Measurements from ENCODE around the gene KLC3. TPM values are rescaled to one million over a fixed set of nuclear protein-coding genes. Genes with fewer than 3 reads are reported as not detected.
A peak's percentile ranks its signal among the peaks of the same experiment; 100 is the strongest.

The KLC3 gene
- total and polyA plus RNA-seq, 2 of the 8 experiments (the other 6 are each of a cell fraction or from before 2014, with no cell fraction given), result 1.3 to 2.8 TPM

GRCh38 chr19:45311621-45312020 lies 28.9 kb upstream of the KLC3 start:
- Histone ChIP-seq H3K9me3 (ENCODE audit: insufficient read depth in 2 of 2, low read depth in 1 of 2, low read length in 1 of 2) (no peaks in the 10 kb centered on the region), H3K9ac (replicated peaks in 1 of 4; ENCODE audit: extremely low read depth in 1 of 4, low read depth in 3 of 4, low read length in 3 of 4) (no peak overlapping the region), H3K27ac (ENCODE audit: low read depth, low read length) (no peak overlapping the region), H3K79me1 (ENCODE audit: low read depth, low read length) (no peaks in the 10 kb centered on the region), H2AK5ac (ENCODE audit: low read depth, low read length) (no peak overlapping the region), H3K4me2 (ENCODE audit: insufficient read depth in 1 of 2, low read depth in 2 of 2, low read length in 2 of 2) (no peak overlapping the region), H4K5ac (ENCODE audit: insufficient read length, low read depth, low read length) (no peak overlapping the region), H3K27me3 (replicated peaks in 1 of 4; ENCODE audit: control insufficient read depth in 3 of 4, extremely low read depth in 1 of 4, insufficient read depth in 3 of 4, low read length in 3 of 4) (peaks cover 0 to 17% (median 4%) of the 10 kb centered on the region in 4 experiments; a peak in 5 of 7 replicates), H3K4me1 (replicated peaks in 1 of 4; ENCODE audit: control insufficient read depth in 3 of 4, insufficient read depth in 4 of 4, low read length in 3 of 4) (no peaks in the 10 kb centered on the region; a peak in 1 of 7 replicates), H4K8ac (ENCODE audit: extremely low read depth, insufficient read depth, low read length) (peak overlapping the region; percentile 25; the same call in 1 of the 2 replicates), H3K14ac (ENCODE audit: insufficient read length) (no peak overlapping the region), H3K4ac (replicated peaks; ENCODE audit: insufficient read length, low read depth, low read length) (no peak overlapping the region), H2BK15ac (ENCODE audit: low read length) (no peak overlapping the region), H2BK20ac (ENCODE audit: low read length) (no peak overlapping the region), H2BK5ac (ENCODE audit: low read depth, low read length) (no peak overlapping the region), H2BK120ac (replicated peaks; ENCODE audit: low read depth, low read length) (no peak overlapping the region), H2AFZ (ENCODE audit: low read length) (no peak overlapping the region; the same call in 1 of the 2 replicates), H4K91ac (replicated peaks; ENCODE audit: insufficient read length, low read length) (no peak overlapping the region), H3K23me2 (ENCODE audit: low read depth, low read length) (peaks cover 3% of the 10 kb centered on the region; the same call in 1 of the 2 replicates), H3K36me3 (ENCODE audit: control insufficient read depth in 2 of 4, insufficient read depth in 4 of 4, low read length in 3 of 4) (no peaks in the 10 kb centered on the region), H3K23ac (ENCODE audit: insufficient read length) (no peak overlapping the region), H3K18ac (ENCODE audit: extremely low read depth, low read length) (no peak overlapping the region), H3K79me2 (ENCODE audit: control insufficient read depth in 1 of 2, insufficient read depth in 2 of 2, low read length in 2 of 2) (no peaks in the 10 kb centered on the region), H2BK12ac (ENCODE audit: low read depth, low read length) (0 out of 2 replicates have a peak overlapping the region, but pooled peaks have one; percentile 27), H3K4me3 (ENCODE audit: extremely low read depth in 1 of 4, insufficient read depth in 2 of 4, low read depth in 3 of 4, low read length in 4 of 4) (no peak overlapping the region), H4K20me1 (replicated peaks in 1 of 2; ENCODE audit: control insufficient read depth in 1 of 2, insufficient read depth in 2 of 2, low read length in 2 of 2) (no peaks in the 10 kb centered on the region), H3K56ac (replicated peaks; ENCODE audit: insufficient read length, low read depth, low read length) (no peak overlapping the region)
- POLR2A ChIA-PET (ENCODE audit: partially characterized antibody), result no interaction called here
- 79% methylated on average over 9 of the region's 18 CpGs; no CpG with 5 or more reads in 1 of the 2 experiments for WGBS, 2 experiments (ENCODE audit: extremely low coverage in 1 of 2, insufficient coverage in 1 of 2, insufficient read length in 1 of 2, insufficient replicate concordance in 2 of 2, low coverage in 1 of 2, low lambda C conversion rate in 2 of 2, missing lambda C conversion rate in 1 of 2)
- DNase-seq (ENCODE audit: low read depth in 1 of 2, low spot score in 2 of 2), result no peak
- no peak for FAIRE-seq
- CTCF ChIA-PET (ENCODE audit: partially characterized antibody), result interaction anchor here (2.0 kb wide), 1 partner anchor 26 kb away, joined by 10 read pairs; no protein-coding TSS in a partner anchor
- TF ChIP-seq ASH2L (IDR thresholded peaks at IDR 0.05; ENCODE audit: low read length) (no peak), TEAD4 (IDR thresholded peaks at IDR 0.05; ENCODE audit: low read depth, low read length) (no peak), KDM1A (IDR thresholded peaks at IDR 0.05; ENCODE audit: borderline replicate concordance, low read length) (no peak), POLR2AphosphoS5 (IDR thresholded peaks at IDR 0.05; ENCODE audit: low read depth, low read length) (no peak), PHF8 (conservative IDR thresholded peaks at IDR 0.05; ENCODE audit: low read depth, low read length) (no peak), CBX8 (IDR thresholded peaks at IDR 0.05; ENCODE audit: borderline replicate concordance, low read depth, low read length) (no peak), RXRA (IDR thresholded peaks at IDR 0.05; ENCODE audit: insufficient read depth, low read depth, low read length) (no peak), E2F6 (IDR thresholded peaks at IDR 0.05) (no peak), SP2 (IDR thresholded peaks at IDR 0.05; ENCODE audit: low read length) (no peak), ZNF274 (IDR thresholded peaks at IDR 0.05; ENCODE audit: borderline replicate concordance, extremely low read depth, low read length) (no peak), MAFK (IDR thresholded peaks at IDR 0.05; ENCODE audit: low read depth, low read length) (no peak)

All from H1 (cell line).